A673 (cell line): ENCODE data around the gene ZNF627.

Source experiments
- CTCF ChIP-seq: fragments of 300-800, 200-600 bp; sonication (generic); conservative IDR thresholded peaks from 2 replicates; pipeline ENCODE4 v1.5.1; 2017; ENCODE audit warnings: low read depth, mild to moderate bottlenecking, antibody characterized with exemption, low read length, moderate library complexity, mixed read lengths
- EZH2 ChIP-seq: fragments of 200-600 bp; sonication (generic); IDR thresholded peaks from 2 replicates; pipeline ENCODE4 v1.6.1; 2017; ENCODE audit warnings: borderline replicate concordance, low read depth, mild to moderate bottlenecking, mixed read lengths, antibody characterized with exemption, low read length; ENCODE audit not compliant: poor library complexity, severe bottlenecking

DNA sequence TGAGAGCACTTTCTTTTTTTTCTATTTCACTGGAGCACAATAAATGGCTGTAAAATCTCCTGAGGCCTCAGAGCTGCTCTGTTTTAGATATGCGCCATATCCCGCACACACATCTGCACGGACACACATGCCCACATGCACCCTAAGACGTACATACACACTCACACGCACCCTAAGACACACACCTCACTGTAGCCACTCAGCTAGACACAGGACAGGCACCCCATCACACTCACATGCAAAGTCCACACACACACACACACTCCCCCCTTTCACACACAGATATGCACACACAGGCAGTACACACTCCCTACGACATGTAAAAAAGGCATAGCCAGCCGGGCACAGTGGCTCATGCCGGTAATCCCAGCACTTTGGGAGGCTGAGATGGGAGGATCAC is 47.0 kb upstream of the ZNF627 start:
- TF ChIP-seq CTCF (no peak), EZH2 (no peak)
